GM12872 (cell line): Measurements from ENCODE around the gene THRA.

ENCODE experiments used
- CTCF ChIP-seq: IDR thresholded peaks from 3 replicates; pipeline ENCODE4 v1.5.1; 2011; ENCODE audit warnings: low read depth, mild to moderate bottlenecking, low read length, moderate library complexity; ENCODE audit not compliant: insufficient read depth

The THRA gene

GRCh38 chr17:40106760-40107521, 44.2 kb downstream of the THRA start:
- TF ChIP-seq CTCF, result no peak

GRCh38 chr17:40107522-40108174, 44.9 kb downstream of the THRA start:
- TF ChIP-seq CTCF, result no peak

GRCh38 chr17:40108970-40109824, 46.4 kb downstream of the THRA start:
- peak; percentile 12; the same call in 1 of the 3 replicates for TF ChIP-seq CTCF

- TF ChIP-seq CTCF, result no peak
Measured at GRCh38 chr17:40110026-40110845, 47.5 kb downstream of the THRA start.

GRCh38 chr17:40111221-40112128, 48.7 kb downstream of the THRA start:
- peak; percentile 89 for TF ChIP-seq CTCF

GRCh38 chr17:40112191-40112711, 49.5 kb downstream of the THRA start:
- no peak for TF ChIP-seq CTCF
